Activated CD8-positive, alpha-beta memory T cell treated with anti-CD3 and anti-CD28 coated beads, Interleukin-2, amount 10 ng/mL, durations not matched to agents 7 days and 5 days (primary cell): ENCODE results near the gene TPST2. TPM values are rescaled to one million over a fixed set of nuclear protein-coding genes. Genes with fewer than 3 reads are reported as not detected.

ENCODE experiments used
- ATAC-seq: fragments of 150-1000 bp; cut with Tn5 transposase; one replicate; pipeline ENCODE4 v1.10.0; 2021; ENCODE audit warnings: moderate library complexity
- CTCF ChIA-PET: fragments of 350-600 bp; sonication (Branson Sonifier 250); formaldehyde crosslinking; loops from one replicate; lab custom pipeline; 2021; ENCODE audit warnings: antibody characterized with exemption; lab: Charles Lee
- DNase-seq: peaks from one replicate; pipeline ENCODE4 v3.0.0-alpha.2; 2020
- H3K27ac Mint-ChIP-seq: one replicate; pipeline ENCODE4 v1.8.0; 2021; ENCODE audit warnings: mild to moderate bottlenecking, mixed read lengths
- H3K27me3 Mint-ChIP-seq: one replicate; pipeline ENCODE4 v1.8.0; 2021; ENCODE audit warnings: mixed read lengths
- H3K36me3 Mint-ChIP-seq: one replicate; pipeline ENCODE4 v1.8.0; 2021; ENCODE audit warnings: mild to moderate bottlenecking, mixed read lengths
- H3K4me1 Mint-ChIP-seq: one replicate; pipeline ENCODE4 v1.8.0; 2021; ENCODE audit warnings: mixed read lengths
- H3K4me3 Mint-ChIP-seq: one replicate; pipeline ENCODE4 v1.8.0; 2021; ENCODE audit warnings: mild to moderate bottlenecking, moderate library complexity, mixed read lengths
- H3K9me3 Mint-ChIP-seq: one replicate; pipeline ENCODE4 v1.8.0; 2022; ENCODE audit warnings: low read depth, mixed read lengths
- total RNA-seq, 2 experiments: library from RNA; stranded (reverse); gene quantifications; one replicate each; pipeline ENCODE4 v1.2.3, GENCODE V29; 2021

Gene TPST2
- total RNA-seq, 2 experiments from 2014 or later: 61.6 to 81.6 TPM

DNA sequence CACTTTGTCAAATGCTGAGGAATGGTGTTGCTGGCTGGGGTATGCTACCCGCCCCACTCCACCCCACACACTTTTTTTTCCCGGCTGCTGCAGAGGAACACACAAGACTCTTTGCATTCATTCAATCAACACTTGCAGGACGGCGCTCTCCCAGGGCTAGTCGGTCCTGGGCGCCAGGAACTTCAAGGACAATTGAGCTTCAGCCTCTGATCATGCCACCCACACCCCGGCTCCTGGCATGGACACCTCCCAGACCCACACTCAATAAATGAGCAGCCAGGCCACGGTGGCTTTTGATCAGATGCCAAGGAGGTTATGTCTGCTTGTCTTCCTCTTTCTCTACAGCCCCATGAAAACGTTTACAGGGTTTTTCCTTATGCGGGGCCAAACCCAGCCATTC, 19.8 kb downstream of the TPST2 start:
- H3K4me1 Mint-ChIP-seq: peaks cover 70% of the 10 kb centered on the region
- no peak for DNase-seq
- no peaks in the 10 kb centered on the region for H3K9me3 Mint-ChIP-seq
- peaks cover 29% of the 10 kb centered on the region for H3K36me3 Mint-ChIP-seq
- no peaks in the 10 kb centered on the region for H3K27me3 Mint-ChIP-seq
- ATAC-seq: no peak
- no peak overlapping the region for H3K4me3 Mint-ChIP-seq
- H3K27ac Mint-ChIP-seq: peak overlapping the region; percentile 19
- CTCF ChIA-PET: interaction anchor here (1.0 to 1.3 kb wide), 2 partner anchors 15 to 102 kb away, joined by 3 read pairs; no protein-coding TSS in a partner anchor

DNA sequence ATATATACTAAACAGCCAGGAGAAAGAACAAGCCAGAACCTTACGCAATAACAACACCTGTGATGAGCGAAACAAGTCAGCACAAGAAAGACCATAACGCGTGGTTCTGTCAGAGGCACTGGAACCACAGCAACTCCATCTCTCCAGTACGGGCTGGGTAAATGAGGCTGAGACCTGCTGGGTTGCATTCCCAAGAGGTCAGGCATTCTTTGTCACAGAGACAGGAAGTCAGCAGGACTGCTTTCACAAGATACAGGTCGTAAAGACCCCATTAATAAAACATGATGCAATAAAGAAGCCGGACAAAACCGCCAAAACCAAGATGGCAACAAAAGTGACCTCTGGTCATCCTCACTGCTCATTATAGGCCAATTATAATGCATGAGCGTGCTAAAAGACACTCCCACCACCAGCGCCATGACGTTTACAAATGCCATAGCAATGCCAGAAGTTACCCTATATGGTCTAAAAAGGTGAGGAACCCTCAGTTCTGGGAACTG, 21.7 kb downstream of the TPST2 start:
- CTCF ChIA-PET: no interaction called here
- Mint-ChIP-seq H3K36me3 (peaks cover 27% of the 10 kb centered on the region), H3K4me3 (no peak overlapping the region), H3K9me3 (no peaks in the 10 kb centered on the region), H3K27me3 (no peaks in the 10 kb centered on the region), H3K27ac (no peak overlapping the region), H3K4me1 (peaks cover 69% of the 10 kb centered on the region)
- DNase-seq (no peak), ATAC-seq (no peak)

- Mint-ChIP-seq H3K4me1 (peaks cover 65% of the 10 kb centered on the region), H3K4me3 (no peak overlapping the region), H3K27me3 (no peaks in the 10 kb centered on the region), H3K36me3 (peaks cover 25% of the 10 kb centered on the region), H3K9me3 (no peaks in the 10 kb centered on the region), H3K27ac (no peak overlapping the region)
- no peak for DNase-seq
- no peak for ATAC-seq
- CTCF ChIA-PET: no interaction called here
These were observed 22.3 kb downstream of the TPST2 start for GRCh38 chr22:26567610-26568009.

- Mint-ChIP-seq H3K4me1 (peaks cover 62% of the 10 kb centered on the region), H3K9me3 (no peaks in the 10 kb centered on the region), H3K27me3 (no peaks in the 10 kb centered on the region), H3K36me3 (peaks cover 25% of the 10 kb centered on the region), H3K4me3 (no peak overlapping the region), H3K27ac (no peak overlapping the region)
- DNase-seq (no peak), ATAC-seq (no peak)
- CTCF ChIA-PET: no interaction called here
These were observed 22.9 kb downstream of the TPST2 start for GRCh38 chr22:26566994-26567393.

GRCh38 chr22:26565889-26566288, 24.0 kb downstream of the TPST2 start:
- ATAC-seq (no peak), DNase-seq (no peak)
- Mint-ChIP-seq H3K4me3 (no peak overlapping the region), H3K27ac (no peak overlapping the region), H3K9me3 (no peaks in the 10 kb centered on the region), H3K36me3 (peaks cover 20% of the 10 kb centered on the region), H3K4me1 (peaks cover 55% of the 10 kb centered on the region), H3K27me3 (no peaks in the 10 kb centered on the region)
- CTCF ChIA-PET: no interaction called here

DNA sequence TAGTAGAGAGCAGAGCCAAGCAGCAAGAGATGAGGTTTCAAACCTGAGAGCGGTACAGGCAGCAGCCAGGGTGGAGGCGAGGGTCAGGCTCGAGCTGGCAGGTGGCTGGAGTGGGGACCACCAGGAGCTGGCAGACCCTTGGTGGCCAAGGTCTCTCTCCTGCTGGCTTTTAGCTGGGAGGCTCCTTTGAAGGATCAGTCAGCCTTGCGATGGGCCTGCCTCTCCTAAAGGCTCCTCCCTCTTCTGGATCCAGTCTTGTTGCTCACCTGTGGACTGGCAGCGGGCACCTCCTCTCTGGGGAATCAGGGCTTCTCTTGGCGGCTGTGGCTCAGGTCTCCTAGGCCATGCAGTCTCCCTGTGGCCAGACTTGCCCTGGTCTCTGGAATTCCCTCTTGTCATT, 24.8 kb downstream of the TPST2 start:
- peaks cover 16% of the 10 kb centered on the region for H3K36me3 Mint-ChIP-seq
- no peak overlapping the region for H3K4me3 Mint-ChIP-seq
- peak overlapping the region; percentile 23 for H3K27ac Mint-ChIP-seq
- ATAC-seq (no peak), DNase-seq (no peak)
- CTCF ChIA-PET: interaction anchor here (0.6 to 1.1 kb wide), 3 partner anchors 40 to 100 kb away, joined by 3 to 4 read pairs (median 3); no protein-coding TSS in a partner anchor
- no peaks in the 10 kb centered on the region for H3K9me3 Mint-ChIP-seq
- no peaks in the 10 kb centered on the region for H3K27me3 Mint-ChIP-seq
- peaks cover 48% of the 10 kb centered on the region for H3K4me1 Mint-ChIP-seq

DNA sequence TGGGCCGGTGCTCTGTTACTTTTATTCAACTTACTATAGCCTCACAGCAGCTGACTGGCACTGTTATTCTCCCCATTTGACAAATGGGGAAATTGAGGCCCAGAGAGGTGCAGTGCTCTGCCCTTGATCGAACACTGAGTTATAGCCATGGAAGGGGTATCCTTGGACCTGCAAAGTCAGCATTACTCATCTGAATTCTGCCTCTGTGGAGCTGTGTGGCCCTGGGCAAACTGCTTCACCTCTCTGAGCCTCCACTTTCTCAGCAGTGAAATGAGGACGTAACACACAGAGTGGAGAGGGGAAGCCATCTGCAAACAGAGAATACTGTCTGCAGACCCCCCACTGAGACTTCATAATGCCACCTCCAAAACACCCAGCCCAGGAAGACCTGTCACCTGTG, 25.3 kb downstream of the TPST2 start:
- Mint-ChIP-seq H3K27me3 (no peaks in the 10 kb centered on the region), H3K4me3 (no peak overlapping the region), H3K9me3 (no peaks in the 10 kb centered on the region), H3K4me1 (peaks cover 46% of the 10 kb centered on the region), H3K27ac (peak overlapping the region; percentile 23), H3K36me3 (peaks cover 14% of the 10 kb centered on the region)
- CTCF ChIA-PET: interaction anchor here (0.9 to 1.5 kb wide), 4 partner anchors 18 to 109 kb away, joined by 3 to 4 read pairs (median 3); no protein-coding TSS in a partner anchor
- DNase-seq (no peak), ATAC-seq (no peak)

DNA sequence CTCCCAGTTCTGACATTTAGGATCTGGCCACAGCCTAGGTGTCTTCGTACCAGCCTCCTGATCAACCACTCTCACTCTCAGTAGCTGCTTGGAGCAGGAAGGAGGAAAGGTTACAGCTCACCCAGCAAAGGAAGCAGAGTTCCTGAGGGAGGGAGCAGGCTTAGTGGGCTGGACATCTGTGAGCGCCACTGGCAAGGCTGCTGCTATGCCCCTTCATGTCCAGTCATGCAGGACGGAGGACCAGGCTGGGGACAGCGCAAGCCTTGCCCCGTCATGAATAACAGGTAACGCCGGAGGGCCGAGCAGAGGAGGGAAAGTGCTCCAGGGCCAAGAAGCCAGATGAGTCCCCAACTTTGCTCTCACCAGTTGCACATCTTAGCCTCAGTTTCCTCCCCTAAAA, 25.8 kb downstream of the TPST2 start:
- Mint-ChIP-seq H3K27ac (no peak overlapping the region), H3K27me3 (no peaks in the 10 kb centered on the region), H3K36me3 (peaks cover 13% of the 10 kb centered on the region), H3K9me3 (no peaks in the 10 kb centered on the region), H3K4me1 (peaks cover 45% of the 10 kb centered on the region), H3K4me3 (no peak overlapping the region)
- DNase-seq (no peak), ATAC-seq (no peak)
- CTCF ChIA-PET: interaction anchor here (1.0 to 1.5 kb wide), 3 partner anchors 18 to 109 kb away, joined by 3 read pairs; no protein-coding TSS in a partner anchor

DNA sequence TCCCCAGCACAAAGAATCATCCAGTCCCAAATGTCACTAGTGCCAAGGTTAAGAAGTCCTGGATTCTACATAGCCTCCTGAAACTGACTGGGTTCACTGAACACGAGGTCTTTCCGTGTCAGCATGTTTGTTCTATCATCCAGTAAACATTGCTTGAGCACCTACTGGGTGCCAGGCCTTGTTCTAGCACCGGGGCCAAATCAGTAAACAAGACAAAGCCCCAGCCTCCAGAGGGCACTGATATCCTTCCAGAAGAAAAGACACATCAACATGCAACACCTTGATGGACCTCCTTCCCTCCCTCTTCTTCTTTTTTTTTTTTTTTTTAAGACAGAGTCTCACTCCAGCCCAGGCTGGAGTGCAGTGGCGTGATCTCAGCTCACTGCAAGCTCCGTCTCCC, 26.9 kb downstream of the TPST2 start:
- no peak overlapping the region for H3K27ac Mint-ChIP-seq
- H3K4me3 Mint-ChIP-seq: no peak overlapping the region
- H3K9me3 Mint-ChIP-seq: no peaks in the 10 kb centered on the region
- no peak for ATAC-seq
- no peaks in the 10 kb centered on the region for H3K27me3 Mint-ChIP-seq
- no peak for DNase-seq
- CTCF ChIA-PET: interaction anchor here (1.0 kb wide), 1 partner anchor 46 kb away, joined by 3 read pairs; no protein-coding TSS in a partner anchor
- H3K4me1 Mint-ChIP-seq: peaks cover 39% of the 10 kb centered on the region
- H3K36me3 Mint-ChIP-seq: peaks cover 10% of the 10 kb centered on the region

GRCh38 chr22:26561756-26562417, 28.0 kb downstream of the TPST2 start:
- CTCF ChIA-PET: no interaction called here
- no peak overlapping the region for H3K27ac Mint-ChIP-seq
- ATAC-seq: no peak
- no peaks in the 10 kb centered on the region for H3K9me3 Mint-ChIP-seq
- peaks cover 9% of the 10 kb centered on the region for H3K36me3 Mint-ChIP-seq
- H3K4me3 Mint-ChIP-seq: no peak overlapping the region
- H3K27me3 Mint-ChIP-seq: no peaks in the 10 kb centered on the region
- H3K4me1 Mint-ChIP-seq: peaks cover 30% of the 10 kb centered on the region
- no peak for DNase-seq

DNA sequence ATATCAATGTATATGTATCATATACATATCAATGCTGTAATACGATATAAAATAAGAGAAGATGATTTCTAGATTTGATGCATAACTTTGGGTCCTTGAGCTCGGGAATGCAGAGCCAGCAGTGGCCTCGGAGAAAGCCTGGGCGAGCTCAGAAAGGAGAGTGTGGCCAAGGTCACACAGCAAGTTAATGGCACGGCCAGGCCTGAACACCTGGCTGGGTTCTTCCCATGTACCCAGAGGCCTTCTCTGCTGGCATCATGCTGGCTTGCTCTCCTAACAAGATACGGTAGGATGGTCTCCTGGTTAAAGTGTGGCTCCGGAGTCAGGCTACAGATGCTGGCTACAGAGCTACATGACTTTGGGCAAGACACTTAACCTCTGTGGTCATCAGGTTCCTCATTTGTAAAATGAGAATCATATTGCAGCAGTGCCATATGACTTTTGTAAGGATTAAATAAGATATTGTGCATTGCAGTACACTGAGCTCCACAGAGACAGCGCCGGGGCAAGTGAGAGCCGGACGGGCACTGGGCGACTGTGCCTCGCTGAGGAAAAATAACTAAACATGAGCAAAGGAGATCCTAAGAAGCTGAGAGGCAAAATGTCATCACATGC, 29.9 kb downstream of the TPST2 start:
- peaks cover 7% of the 10 kb centered on the region for H3K36me3 Mint-ChIP-seq

GRCh38 chr22:26558248-26558895, 31.6 kb downstream of the TPST2 start:
- Mint-ChIP-seq H3K27ac (peak overlapping the region; percentile 10), H3K9me3 (no peaks in the 10 kb centered on the region), H3K4me3 (no peak overlapping the region), H3K4me1 (peaks cover 14% of the 10 kb centered on the region), H3K27me3 (no peaks in the 10 kb centered on the region), H3K36me3 (peaks cover 3% of the 10 kb centered on the region)
- no peak for ATAC-seq
- DNase-seq: no peak
- CTCF ChIA-PET: interaction anchor here (1.3 kb wide), 1 partner anchor 24 kb away, joined by 3 read pairs; no protein-coding TSS in a partner anchor

More for the DNA sequence above, 29.9 kb downstream of the TPST2 start:
- Mint-ChIP-seq H3K9me3 (no peaks in the 10 kb centered on the region), H3K27ac (no peak overlapping the region), H3K27me3 (no peaks in the 10 kb centered on the region), H3K4me3 (no peak overlapping the region), H3K4me1 (peaks cover 14% of the 10 kb centered on the region)
- DNase-seq (no peak), ATAC-seq (no peak)
- CTCF ChIA-PET: no interaction called here

DNA sequence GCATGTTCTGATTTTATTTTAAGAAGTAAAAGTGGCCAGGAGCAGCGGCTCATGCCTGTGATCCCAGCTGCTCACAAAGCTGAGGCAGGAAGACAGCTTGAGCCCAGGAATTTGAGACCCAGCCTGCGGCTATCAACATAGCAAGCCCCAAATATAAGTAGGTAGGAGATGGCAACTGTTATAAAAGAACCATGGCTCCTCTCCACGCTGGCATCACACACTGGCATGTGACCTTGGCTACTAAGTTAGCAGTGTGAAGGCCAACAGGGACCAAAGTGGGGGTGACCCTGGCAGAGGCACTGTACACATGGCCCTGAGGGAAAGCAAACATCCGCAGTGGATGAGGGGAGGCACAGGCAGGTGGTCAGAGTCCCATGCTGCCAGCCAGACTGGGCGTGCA, 33.0 kb downstream of the TPST2 start:
- Mint-ChIP-seq H3K4me3 (no peak overlapping the region), H3K4me1 (peaks cover 14% of the 10 kb centered on the region), H3K27ac (no peak overlapping the region), H3K27me3 (no peaks in the 10 kb centered on the region), H3K9me3 (no peaks in the 10 kb centered on the region), H3K36me3 (peaks cover 3% of the 10 kb centered on the region)
- ATAC-seq (no peak), DNase-seq (no peak)
- CTCF ChIA-PET: no interaction called here
